Measurements from ENCODE around the gene FGF6.

The FGF6 gene

DNA sequence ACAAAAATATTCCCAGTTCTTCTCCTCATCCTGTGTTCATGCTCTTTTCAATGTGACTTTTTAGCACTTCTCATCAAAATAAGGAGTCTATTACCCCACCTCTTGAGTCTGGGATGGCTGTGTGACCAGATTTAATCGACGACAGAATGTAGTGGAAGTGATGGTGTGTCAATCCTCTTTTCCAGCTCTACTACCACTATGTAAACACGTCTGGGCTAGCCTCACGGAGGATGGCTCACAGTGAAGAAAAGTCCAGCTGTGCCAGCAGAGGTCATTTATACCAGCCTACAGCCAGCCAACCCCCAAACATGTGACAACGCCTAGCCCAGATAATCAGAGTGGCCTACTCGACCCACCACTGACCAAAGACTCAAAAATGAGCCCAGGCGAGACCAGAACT lies 37.3 kb upstream of the FGF6 start:
- H3K9me3 ChIP-seq (ENCODE audit: control insufficient read depth, insufficient read depth, low read length): peaks cover 16% of the 10 kb centered on the region
- H3K4me1 ChIP-seq (ENCODE audit: control insufficient read depth, low read length): peaks cover 32% of the 10 kb centered on the region
- H3K9me2 ChIP-seq (replicated peaks; ENCODE audit: control insufficient read depth, low read length): no peaks in the 10 kb centered on the region
- no peak overlapping the region for H3K4me3 ChIP-seq (ENCODE audit: low read length)
- no peak for TF ChIP-seq EZH2phosphoT487 (IDR thresholded peaks at IDR 0.05; ENCODE audit: borderline replicate concordance, low read length)
- TF ChIP-seq, protein P1, sequence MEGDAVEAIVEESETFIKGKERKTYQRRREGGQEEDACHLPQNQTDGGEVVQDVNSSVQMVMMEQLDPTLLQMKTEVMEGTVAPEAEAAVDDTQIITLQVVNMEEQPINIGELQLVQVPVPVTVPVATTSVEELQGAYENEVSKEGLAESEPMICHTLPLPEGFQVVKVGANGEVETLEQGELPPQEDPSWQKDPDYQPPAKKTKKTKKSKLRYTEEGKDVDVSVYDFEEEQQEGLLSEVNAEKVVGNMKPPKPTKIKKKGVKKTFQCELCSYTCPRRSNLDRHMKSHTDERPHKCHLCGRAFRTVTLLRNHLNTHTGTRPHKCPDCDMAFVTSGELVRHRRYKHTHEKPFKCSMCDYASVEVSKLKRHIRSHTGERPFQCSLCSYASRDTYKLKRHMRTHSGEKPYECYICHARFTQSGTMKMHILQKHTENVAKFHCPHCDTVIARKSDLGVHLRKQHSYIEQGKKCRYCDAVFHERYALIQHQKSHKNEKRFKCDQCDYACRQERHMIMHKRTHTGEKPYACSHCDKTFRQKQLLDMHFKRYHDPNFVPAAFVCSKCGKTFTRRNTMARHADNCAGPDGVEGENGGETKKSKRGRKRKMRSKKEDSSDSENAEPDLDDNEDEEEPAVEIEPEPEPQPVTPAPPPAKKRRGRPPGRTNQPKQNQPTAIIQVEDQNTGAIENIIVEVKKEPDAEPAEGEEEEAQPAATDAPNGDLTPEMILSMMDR (IDR thresholded peaks at IDR 0.05; ENCODE audit: low read depth, low read length, poor library complexity, severe bottlenecking): no peak
- no peaks in the 10 kb centered on the region for H3K27me3 ChIP-seq (ENCODE audit: control insufficient read depth, low read length)
- no peaks in the 10 kb centered on the region for H3K36me3 ChIP-seq (ENCODE audit: control insufficient read depth, low read length)
- no peaks in the 10 kb centered on the region for H4K20me1 ChIP-seq (ENCODE audit: control insufficient read depth, insufficient read depth, low read depth, low read length)
- no peaks in the 10 kb centered on the region for H3K79me2 ChIP-seq (ENCODE audit: control insufficient read depth, low read length)
- no peak overlapping the region for H3K27ac ChIP-seq (ENCODE audit: low read depth, low read length)
- H3K4me2 ChIP-seq (ENCODE audit: low read length): no peak overlapping the region
- peaks cover 3% of the 10 kb centered on the region; the same call in 1 of the 2 replicates for H3F3A ChIP-seq (ENCODE audit: control insufficient read depth, insufficient read depth)

DNA sequence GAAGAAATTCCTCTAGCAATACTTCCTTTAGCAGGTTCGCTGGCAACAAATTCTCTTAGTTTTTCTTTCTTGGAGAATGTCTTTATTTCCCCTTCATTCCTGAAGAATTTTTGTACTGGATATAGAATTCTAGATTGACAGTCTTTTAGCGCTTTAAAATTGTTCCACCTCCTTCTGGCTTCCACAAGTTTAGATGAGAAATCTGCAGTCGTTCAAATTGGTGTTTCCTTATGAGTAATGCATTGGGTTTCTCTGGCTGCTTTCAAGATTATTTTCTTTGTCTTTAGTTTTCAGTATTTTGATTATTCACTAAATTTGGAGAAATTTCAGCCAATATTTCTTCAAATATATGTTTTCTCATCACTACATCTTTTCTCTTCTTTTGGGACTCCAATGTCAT lies 33.3 kb upstream of the FGF6 start:
- no peak overlapping the region for H3K4me2 ChIP-seq (ENCODE audit: low read length)
- no peaks in the 10 kb centered on the region for H3K9me2 ChIP-seq (replicated peaks; ENCODE audit: control insufficient read depth, low read length)
- H3K27ac ChIP-seq (ENCODE audit: low read depth, low read length): no peak overlapping the region
- H3K27me3 ChIP-seq (ENCODE audit: control insufficient read depth, low read length): peaks cover 12% of the 10 kb centered on the region; the same call in 1 of the 2 replicates
- peaks cover 16% of the 10 kb centered on the region for H3K9me3 ChIP-seq (ENCODE audit: control insufficient read depth, insufficient read depth, low read length)
- no peaks in the 10 kb centered on the region for H3K79me2 ChIP-seq (ENCODE audit: control insufficient read depth, low read length)
- H3F3A ChIP-seq (ENCODE audit: control insufficient read depth, insufficient read depth): no peaks in the 10 kb centered on the region
- no peaks in the 10 kb centered on the region for H4K20me1 ChIP-seq (ENCODE audit: control insufficient read depth, insufficient read depth, low read depth, low read length)
- no peaks in the 10 kb centered on the region for H3K36me3 ChIP-seq (ENCODE audit: control insufficient read depth, low read length)
- no peak overlapping the region for H3K4me3 ChIP-seq (ENCODE audit: low read length)
- H3K4me1 ChIP-seq (ENCODE audit: control insufficient read depth, low read length): peaks cover 7% of the 10 kb centered on the region
- no peak for TF ChIP-seq EZH2phosphoT487 (IDR thresholded peaks at IDR 0.05; ENCODE audit: borderline replicate concordance, low read length)
- TF ChIP-seq, protein P1 (IDR thresholded peaks at IDR 0.05; ENCODE audit: low read depth, low read length, poor library complexity, severe bottlenecking): no peak

DNA sequence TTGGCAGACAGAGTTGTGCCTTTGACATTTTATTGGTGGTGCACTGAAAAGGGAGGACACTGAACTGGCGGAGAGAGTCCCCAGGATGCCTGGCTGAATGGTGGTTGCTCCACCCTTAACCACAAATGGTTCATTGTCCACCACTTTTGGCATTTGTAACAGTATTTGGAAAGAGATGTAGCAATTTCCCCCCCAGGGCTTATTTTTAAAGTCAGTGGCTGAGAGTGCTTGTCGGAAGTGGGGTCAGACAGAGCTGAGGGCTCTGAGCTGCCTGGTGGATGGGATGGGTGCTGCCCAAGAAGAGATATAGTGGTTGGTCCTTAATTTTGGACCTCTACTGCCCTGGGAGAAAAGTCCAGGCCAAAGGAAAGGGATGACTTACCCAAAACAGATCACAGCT lies 31.5 kb upstream of the FGF6 start:
- Histone ChIP-seq H3K79me2 (ENCODE audit: control insufficient read depth, low read length) (no peaks in the 10 kb centered on the region), H3K36me3 (ENCODE audit: control insufficient read depth, low read length) (no peaks in the 10 kb centered on the region), H3K9me2 (replicated peaks; ENCODE audit: control insufficient read depth, low read length) (no peaks in the 10 kb centered on the region), H3F3A (ENCODE audit: control insufficient read depth, insufficient read depth) (no peaks in the 10 kb centered on the region), H3K9me3 (ENCODE audit: control insufficient read depth, insufficient read depth, low read length) (peaks cover 16% of the 10 kb centered on the region), H3K4me2 (ENCODE audit: low read length) (no peak overlapping the region), H3K4me1 (ENCODE audit: control insufficient read depth, low read length) (no peaks in the 10 kb centered on the region), H3K27me3 (ENCODE audit: control insufficient read depth, low read length) (peaks cover 14% of the 10 kb centered on the region; the same call in 1 of the 2 replicates), H3K27ac (ENCODE audit: low read depth, low read length) (no peak overlapping the region), H3K4me3 (ENCODE audit: low read length) (no peak overlapping the region), H4K20me1 (ENCODE audit: control insufficient read depth, insufficient read depth, low read depth, low read length) (no peaks in the 10 kb centered on the region)
- TF ChIP-seq EZH2phosphoT487 (IDR thresholded peaks at IDR 0.05; ENCODE audit: borderline replicate concordance, low read length): no peak

DNA sequence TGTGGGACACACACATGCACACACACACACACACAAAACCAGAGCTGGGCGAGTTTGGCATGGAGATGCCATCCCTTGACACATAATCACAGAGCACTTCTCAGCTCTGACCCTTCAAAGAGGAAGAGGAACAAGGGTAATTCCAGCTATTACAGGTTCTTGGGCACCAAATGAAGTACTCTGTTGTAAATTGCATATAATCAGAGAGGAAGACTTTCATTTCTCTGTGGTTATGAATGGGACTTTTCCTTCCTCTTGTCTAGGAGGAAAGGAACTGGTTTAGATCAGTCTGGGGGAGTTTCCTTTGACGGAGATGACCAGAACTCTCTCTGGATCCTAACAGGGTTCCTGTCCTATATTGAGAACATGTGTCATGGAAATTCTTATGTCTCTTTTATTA lies 26.4 kb upstream of the FGF6 start:
- peaks cover 14% of the 10 kb centered on the region; the same call in 1 of the 2 replicates for H3K27me3 ChIP-seq (ENCODE audit: control insufficient read depth, low read length)
- no peaks in the 10 kb centered on the region for H3K36me3 ChIP-seq (ENCODE audit: control insufficient read depth, low read length)
- H3K4me1 ChIP-seq (ENCODE audit: control insufficient read depth, low read length): no peaks in the 10 kb centered on the region
- TF ChIP-seq EZH2phosphoT487 (IDR thresholded peaks at IDR 0.05; ENCODE audit: borderline replicate concordance, low read length): no peak
- TF ChIP-seq, protein P1 (IDR thresholded peaks at IDR 0.05; ENCODE audit: low read depth, low read length, poor library complexity, severe bottlenecking): no peak
- H4K20me1 ChIP-seq (ENCODE audit: control insufficient read depth, insufficient read depth, low read depth, low read length): no peaks in the 10 kb centered on the region
- H3K4me3 ChIP-seq (ENCODE audit: low read length): no peak overlapping the region
- no peaks in the 10 kb centered on the region for H3K9me3 ChIP-seq (ENCODE audit: control insufficient read depth, insufficient read depth, low read length)
- no peak overlapping the region for H3K4me2 ChIP-seq (ENCODE audit: low read length)
- H3F3A ChIP-seq (ENCODE audit: control insufficient read depth, insufficient read depth): no peaks in the 10 kb centered on the region
- no peaks in the 10 kb centered on the region for H3K9me2 ChIP-seq (replicated peaks; ENCODE audit: control insufficient read depth, low read length)
- H3K79me2 ChIP-seq (ENCODE audit: control insufficient read depth, low read length): no peaks in the 10 kb centered on the region
- no peak overlapping the region for H3K27ac ChIP-seq (ENCODE audit: low read depth, low read length)

All from DOHH2 (cell line).